Brain microvascular endothelial cell (primary cell): Measurements from ENCODE around the gene LMO1.

ENCODE experiments used
- DNase-seq: peaks from one replicate; pipeline ENCODE4 v3.0.0-alpha.2; 2020
- H3K27ac ChIP-seq: fragments of 250-450 bp; sonication (Bioruptor Pico); 2 replicates; pipeline ENCODE4 v1.5.1; 2020; ENCODE audit warnings: mild to moderate bottlenecking, moderate library complexity
- H3K27me3 ChIP-seq: fragments of 250-450 bp; sonication (Bioruptor Pico); replicated peaks from 2 replicates; pipeline ENCODE4 v1.5.1; 2020; ENCODE audit warnings: mild to moderate bottlenecking
- H3K36me3 ChIP-seq: fragments of 250-450 bp; sonication (Bioruptor Pico); replicated peaks from 2 replicates; pipeline ENCODE4 v1.5.1; 2020; ENCODE audit warnings: mild to moderate bottlenecking
- H3K4me3 ChIP-seq: 2 replicates; pipeline ENCODE4 v1.5.1; 2011; ENCODE audit warnings: low read depth, mild to moderate bottlenecking, control low read depth, low read length, moderate library complexity
- CTCF ChIP-seq: IDR thresholded peaks from 2 replicates; pipeline ENCODE4 v1.5.1; 2011; ENCODE audit warnings: low read depth, mild to moderate bottlenecking, moderate library complexity, low read length, control low read depth, inconsistent platforms; ENCODE audit errors: missing control alignments
- in situ Hi-C: cut with HindIII; loops from 2 replicates; pipeline ENCODE4 v1.10.0; 2017; ENCODE audit warnings: low sequenced_read_pairs, low pct_ligation_motif_present

The LMO1 gene

DNA sequence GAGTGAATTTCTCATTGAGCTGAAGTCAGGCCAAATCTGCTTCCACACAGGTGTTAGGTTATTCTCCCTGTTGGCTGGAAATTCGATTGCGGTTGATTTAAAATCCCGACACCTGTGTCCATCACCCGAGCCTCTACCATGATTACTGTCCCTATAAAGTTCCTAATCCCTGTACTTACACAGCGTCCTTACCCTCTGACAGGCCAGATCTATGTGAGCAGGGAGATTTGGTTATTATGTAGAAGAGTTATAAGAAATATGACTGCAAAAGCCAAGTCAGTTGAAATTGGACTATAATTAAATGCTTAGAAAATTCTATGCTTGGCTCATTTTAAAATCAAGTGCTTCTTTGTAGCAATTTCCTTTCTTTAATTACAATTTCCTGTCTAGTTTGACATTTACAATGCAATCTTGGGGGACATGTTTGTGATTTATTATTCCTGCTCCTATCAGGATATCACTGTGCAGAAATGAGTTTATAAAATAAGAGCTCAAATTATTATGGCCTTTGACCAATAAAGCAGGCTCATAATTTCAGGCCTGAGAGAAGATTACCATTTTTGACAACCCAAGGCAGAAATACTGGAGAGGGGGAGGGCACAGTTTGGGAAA, 32.5 kb upstream of the LMO1 start:
- H3K4me3 ChIP-seq: no peak overlapping the region
- TF ChIP-seq CTCF: no peak
- no peaks in the 10 kb centered on the region for H3K27me3 ChIP-seq
- H3K36me3 ChIP-seq: no peaks in the 10 kb centered on the region
- no peak for DNase-seq
- H3K27ac ChIP-seq: no peak overlapping the region
- in situ Hi-C loops: no loop called here

- DNase-seq: no peak
- no peak overlapping the region for H3K27ac ChIP-seq
- no peaks in the 10 kb centered on the region for H3K36me3 ChIP-seq
- H3K27me3 ChIP-seq: no peaks in the 10 kb centered on the region
- in situ Hi-C loops: no loop called here
- H3K4me3 ChIP-seq: no peak overlapping the region
- no peak for TF ChIP-seq CTCF
These were observed 30.7 kb upstream of the LMO1 start for GRCh38 chr11:8294251-8294935.

- no peak for TF ChIP-seq CTCF
- H3K27me3 ChIP-seq: no peaks in the 10 kb centered on the region
- in situ Hi-C loops: no loop called here
- DNase-seq: no peak
- no peaks in the 10 kb centered on the region for H3K36me3 ChIP-seq
- no peak overlapping the region for H3K4me3 ChIP-seq
- no peak overlapping the region for H3K27ac ChIP-seq
These were observed 29.5 kb upstream of the LMO1 start for GRCh38 chr11:8293171-8293570.

GRCh38 chr11:8292351-8292750, 28.7 kb upstream of the LMO1 start:
- in situ Hi-C loops: no loop called here
- TF ChIP-seq CTCF: no peak
- no peak overlapping the region for H3K4me3 ChIP-seq

DNA sequence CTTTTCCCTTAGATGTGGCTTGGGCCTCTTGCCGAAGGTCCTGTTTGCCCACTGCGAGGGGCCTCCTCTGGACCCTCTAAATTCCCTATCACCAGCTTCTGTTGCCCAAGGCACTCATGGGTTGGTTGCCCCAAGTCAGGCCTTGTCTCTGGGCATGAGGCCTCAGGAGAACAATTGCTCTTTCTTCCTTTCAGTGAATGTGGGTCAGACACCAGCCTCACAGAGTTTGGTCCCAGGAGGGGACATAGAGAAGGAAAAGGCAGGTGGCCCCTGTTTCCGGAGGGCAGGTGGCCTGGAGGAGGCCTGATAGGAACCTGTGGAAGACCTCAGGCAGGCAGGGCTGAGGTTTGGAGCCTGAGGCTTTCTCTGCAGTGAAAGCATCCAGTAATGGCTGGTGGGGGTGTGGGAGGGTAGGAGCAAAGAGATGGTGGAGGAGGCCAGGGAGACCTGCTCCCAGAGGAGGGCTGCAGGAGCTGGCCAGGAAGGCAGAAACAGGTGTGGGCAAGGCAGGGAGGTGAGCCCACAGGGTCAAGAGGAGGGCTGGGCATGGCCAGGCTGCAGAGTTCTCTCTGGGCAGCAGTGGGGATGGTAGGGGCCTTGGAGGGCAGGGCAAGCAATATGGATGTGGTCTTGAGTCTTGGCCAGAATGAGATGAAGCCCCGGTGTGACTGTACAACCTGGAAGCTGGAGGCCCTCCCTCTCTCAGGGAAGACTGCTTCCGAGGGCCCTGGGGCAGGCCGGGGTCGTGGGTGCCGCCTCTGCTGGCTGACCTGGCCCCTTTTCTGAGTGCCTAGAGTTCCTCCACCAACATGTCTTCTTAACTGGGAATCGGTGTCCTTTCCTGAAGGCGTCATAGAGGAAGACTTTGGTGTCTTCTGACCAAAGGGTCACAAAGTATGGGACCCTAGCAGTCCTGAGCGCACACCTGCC, 28.0 kb upstream of the LMO1 start:
- H3K27ac ChIP-seq: no peak overlapping the region
- in situ Hi-C loops: no loop called here
- DNase-seq: no peak
- H3K27me3 ChIP-seq: no peaks in the 10 kb centered on the region
- TF ChIP-seq CTCF: no peak
- H3K4me3 ChIP-seq: no peak overlapping the region
- H3K36me3 ChIP-seq: no peaks in the 10 kb centered on the region

More at GRCh38 chr11:8292351-8292750, 28.7 kb upstream of the LMO1 start:
- Histone ChIP-seq H3K36me3 (no peaks in the 10 kb centered on the region), H3K27ac (no peak overlapping the region), H3K27me3 (no peaks in the 10 kb centered on the region)
- DNase-seq: no peak
